Muscle layer of colon (tissue), 2 donors: ENCODE data around the gene OAT.

Experiments
- H3K27ac ChIP-seq: one replicate; pipeline ENCODE4 v1.7.0; 2013; ENCODE audit warnings: low read depth, mild to moderate bottlenecking, low read length, moderate library complexity
- H3K27me3 ChIP-seq, 2 donors: one replicate each; pipeline ENCODE4 v1.7.0; 2013; ENCODE audit warnings: low read length in 2 of 2, mild to moderate bottlenecking in 2 of 2; ENCODE audit not compliant: insufficient read depth in 2 of 2, control insufficient read depth in 1 of 2
- H3K36me3 ChIP-seq: one replicate; pipeline ENCODE4 v1.7.0; 2013; ENCODE audit warnings: mild to moderate bottlenecking, low read length; ENCODE audit not compliant: insufficient read depth
- H3K4me1 ChIP-seq: one replicate; pipeline ENCODE4 v1.7.0; 2013; ENCODE audit warnings: mild to moderate bottlenecking, low read length; ENCODE audit not compliant: insufficient read depth
- H3K4me3 ChIP-seq, 2 donors: one replicate each; pipeline ENCODE4 v1.7.0; 2013; ENCODE audit warnings: low read length in 2 of 2, low read depth in 1 of 2, mild to moderate bottlenecking in 1 of 2, moderate library complexity in 1 of 2
- H3K9ac ChIP-seq: one replicate; pipeline ENCODE4 v1.7.0; 2013; ENCODE audit warnings: low read length
- H3K9me3 ChIP-seq: one replicate; pipeline ENCODE4 v1.7.0; 2013; ENCODE audit warnings: mild to moderate bottlenecking, low read length
- donor health status: abdominal sarcoma.
- donor health status: Adenocarcinoma of cecum.

Gene OAT

DNA sequence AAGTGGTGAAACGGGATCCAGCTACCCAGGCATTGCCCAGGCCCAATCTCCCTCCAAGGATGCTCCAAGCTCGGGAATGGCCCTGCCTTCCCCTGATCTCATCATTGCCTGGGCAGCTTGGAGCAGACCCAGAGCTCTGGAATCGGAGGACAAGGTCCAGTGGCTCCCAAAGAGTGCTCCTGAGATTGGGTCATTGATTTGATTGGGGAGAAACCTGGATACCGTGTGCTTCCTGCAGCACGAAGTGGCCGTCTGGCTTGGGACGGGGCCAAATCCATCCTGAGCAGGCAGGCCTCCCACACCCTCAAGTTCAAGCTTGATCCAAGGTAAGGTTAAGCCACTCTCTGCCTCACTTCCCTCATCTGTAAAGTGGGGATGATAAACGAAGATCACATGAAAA, 69.9 kb downstream of the OAT start:
- H3K36me3 ChIP-seq, result no peaks in the 10 kb centered on the region
- no peaks in the 10 kb centered on the region for H3K4me1 ChIP-seq
- no peaks in the 10 kb centered on the region for H3K9me3 ChIP-seq
- H3K27me3 ChIP-seq, result no peaks in the 10 kb centered on the region
- H3K9ac ChIP-seq, result no peak overlapping the region
- H3K27ac ChIP-seq, result no peak overlapping the region
- no peak overlapping the region for H3K4me3 ChIP-seq

DNA sequence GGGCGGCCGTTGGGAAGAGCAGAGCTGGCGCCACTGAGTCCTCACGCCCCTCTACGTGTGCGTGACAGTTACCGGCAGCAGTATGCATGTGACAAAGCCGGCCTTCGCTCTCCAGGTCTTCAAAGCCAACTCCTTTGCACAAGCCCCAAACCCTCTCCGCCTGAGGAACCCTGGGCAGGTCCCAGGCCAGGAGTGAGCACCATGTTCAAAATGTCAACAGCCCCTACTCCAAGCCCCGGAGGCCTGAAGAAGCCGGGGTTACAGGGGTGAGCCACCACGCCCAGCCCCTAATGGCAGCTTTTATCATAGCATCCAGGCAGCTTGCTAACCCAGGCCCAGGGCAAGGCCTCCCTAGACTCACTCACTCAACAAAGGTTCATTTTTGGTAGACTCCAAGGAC, 70.8 kb downstream of the OAT start:
- Histone ChIP-seq H3K27me3 (no peaks in the 10 kb centered on the region), H3K27ac (no peak overlapping the region), H3K36me3 (no peaks in the 10 kb centered on the region), H3K4me3 (no peak overlapping the region), H3K4me1 (no peaks in the 10 kb centered on the region), H3K9me3 (no peaks in the 10 kb centered on the region), H3K9ac (no peak overlapping the region)
